GM18507 (cell line): ENCODE data around the gene PAQR7.
"Not testable (repeated sequence)": the region's sequence is repeated elsewhere in the genome, so short reads cannot be mapped to it uniquely, and the experiment has no call there.

Experiments
- DNase-seq: peaks from one replicate; pipeline ENCODE4 v3.0.0; 2011; ENCODE audit warnings: low read depth; ENCODE audit not compliant: insufficient read length; ENCODE audit errors: extremely low spot score
- FAIRE-seq: peaks from 2 replicates; lab custom pipeline; 2011; peaks lifted over from hg19 to GRCh38; lab: Jason Lieb, UNC

PAQR7 gene

DNA sequence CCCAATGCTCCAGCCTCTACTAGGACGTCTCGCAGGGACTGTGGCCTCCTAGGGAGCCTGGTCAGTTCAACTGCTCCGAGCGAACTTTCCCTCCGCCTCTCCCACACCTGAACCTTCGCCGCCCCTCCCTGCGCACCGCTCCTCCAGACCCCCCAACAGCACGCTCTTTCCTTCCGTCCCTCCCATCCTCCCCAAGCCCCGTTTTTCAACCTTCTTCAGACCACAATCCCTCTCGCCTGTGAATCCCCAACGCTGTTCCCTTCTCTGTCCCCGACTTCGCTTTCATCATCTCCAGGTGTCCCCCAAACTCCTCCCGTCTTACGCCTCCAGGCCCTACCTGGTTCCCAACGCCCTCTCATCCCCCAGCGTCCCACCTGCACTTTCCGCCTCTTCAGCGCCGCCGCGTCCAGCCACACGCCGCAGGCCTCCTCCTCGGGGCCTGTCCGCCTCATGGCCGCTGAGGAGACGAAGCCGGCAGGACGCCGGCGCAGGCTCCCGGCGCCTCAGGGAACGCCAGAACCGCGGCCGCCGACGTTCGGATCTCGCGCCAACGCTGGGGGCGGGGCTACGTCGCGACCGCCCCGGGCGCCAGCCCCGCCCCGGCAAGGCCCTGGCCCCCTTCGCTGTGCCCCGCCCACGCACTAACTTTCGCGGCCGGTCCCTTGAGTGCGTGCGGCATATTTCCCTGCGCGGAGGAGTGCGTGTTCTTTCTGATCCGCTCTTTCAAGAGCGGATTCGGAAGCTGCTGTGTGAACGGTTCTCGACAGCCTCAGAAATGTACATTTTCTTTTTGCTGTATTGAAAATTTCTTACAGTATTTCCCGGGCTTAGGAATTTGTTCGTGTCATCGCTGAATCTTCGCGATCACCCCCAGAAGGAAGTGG is 16.4 kb downstream of the PAQR7 start, which contains the start of gene AUNIP:
Gene AUNIP, minus strand, starts transcription at position 552 of the 884 bp plus-strand sequence. Its CDS starts 100 bp downstream, at position 452.
- peak; percentile 96 for DNase-seq
- peak; percentile 93 for FAIRE-seq

DNA sequence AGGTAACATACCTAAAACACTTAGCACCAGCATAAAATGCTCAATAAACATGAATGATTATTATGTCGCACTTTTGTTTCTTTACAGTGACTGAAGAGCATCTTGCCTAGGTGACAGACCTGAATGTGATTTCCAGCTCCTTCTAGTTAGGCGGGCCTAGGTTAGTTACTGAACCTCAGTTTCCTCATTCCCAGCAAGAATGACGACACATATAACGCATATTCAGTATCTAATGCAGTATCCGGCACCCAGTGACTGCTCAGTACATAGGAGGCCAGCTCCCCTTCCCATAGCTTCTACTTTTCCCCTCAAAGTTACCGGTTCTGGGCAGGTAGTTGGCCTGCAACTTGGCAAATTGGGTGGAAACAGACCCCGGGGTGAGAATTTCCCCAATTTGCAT is 17.0 kb downstream of the PAQR7 start:
- no peak for DNase-seq
- no peak for FAIRE-seq

DNA sequence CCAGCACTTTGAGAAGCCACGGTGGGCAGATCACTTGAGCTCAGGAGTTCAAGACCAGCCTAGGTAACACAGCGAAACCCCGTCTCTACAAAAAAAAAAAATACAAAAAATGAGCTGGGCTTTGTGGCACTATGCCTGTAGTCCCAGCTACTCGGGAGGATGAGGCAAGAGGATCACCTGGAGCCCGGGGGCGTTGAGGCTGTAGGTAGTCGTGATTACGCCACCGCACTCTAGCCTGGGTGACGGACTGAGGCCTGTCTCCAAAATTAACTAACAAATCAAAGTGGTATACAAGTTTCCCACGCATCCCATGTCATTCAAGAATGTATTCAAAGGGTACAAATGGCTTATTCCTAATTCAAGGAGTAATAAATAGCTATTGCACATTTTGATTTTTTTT is 18.7 kb downstream of the PAQR7 start:
- FAIRE-seq (no peak), DNase-seq (no peak)

DNA sequence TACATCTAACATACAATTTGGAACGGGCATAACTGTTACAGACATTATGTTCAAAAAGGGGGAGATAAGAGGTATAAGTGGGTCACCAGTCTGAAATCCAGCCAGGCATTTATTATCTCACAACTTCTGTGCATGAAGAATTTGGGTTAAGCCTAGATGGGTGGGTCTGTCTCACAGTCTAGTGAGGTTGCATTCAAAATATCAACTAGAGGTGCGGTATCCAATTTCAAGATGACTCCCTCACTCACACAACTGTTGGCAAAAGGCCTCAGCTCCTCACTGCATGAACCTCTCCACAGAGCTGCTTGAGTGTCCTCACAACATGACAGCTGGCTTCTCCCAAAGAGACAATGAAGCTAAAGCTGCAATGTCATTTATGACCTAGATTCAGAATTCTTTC is 21.0 kb downstream of the PAQR7 start:
- no peak for DNase-seq
- no peak for FAIRE-seq

DNA sequence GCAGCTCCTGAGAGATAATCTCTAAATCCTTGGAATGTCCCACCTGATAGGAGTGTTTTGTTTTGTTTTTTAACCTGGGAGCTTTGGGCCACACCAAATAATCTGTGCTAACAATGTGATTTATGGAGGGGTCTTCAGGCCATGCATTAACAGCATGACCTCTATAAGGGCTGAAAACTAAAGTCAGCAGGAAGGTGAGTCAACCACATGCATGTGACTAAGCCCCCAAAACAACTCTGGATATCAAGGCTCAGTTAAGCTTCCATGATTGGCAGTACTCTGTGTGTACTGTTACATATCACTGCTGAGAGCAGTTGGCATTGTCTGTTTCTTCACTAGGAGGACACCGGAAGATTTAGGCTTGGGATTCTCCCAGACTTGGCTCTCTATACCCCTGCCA is 27.0 kb downstream of the PAQR7 start:
- FAIRE-seq = no peak
- no peak for DNase-seq

DNA sequence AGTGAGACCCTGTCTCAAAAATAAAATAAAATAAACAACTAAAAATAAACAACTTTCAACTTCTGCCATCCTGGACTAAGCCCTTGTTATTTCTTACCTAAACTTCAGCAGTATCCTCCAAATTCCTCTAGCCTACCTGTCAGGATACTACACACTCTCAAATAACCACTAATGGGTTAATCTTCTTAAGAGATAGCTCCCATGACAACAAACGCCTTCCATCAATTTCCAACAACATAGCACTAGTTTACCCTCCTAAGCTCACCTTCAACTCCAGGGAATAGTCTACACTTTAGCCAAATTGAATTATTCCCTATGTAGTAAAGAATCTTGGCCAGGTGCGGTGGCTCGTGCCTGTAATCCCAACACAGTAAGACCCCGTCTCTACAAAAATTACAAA is 27.6 kb downstream of the PAQR7 start:
- no peak for DNase-seq
- no peak for FAIRE-seq

DNA sequence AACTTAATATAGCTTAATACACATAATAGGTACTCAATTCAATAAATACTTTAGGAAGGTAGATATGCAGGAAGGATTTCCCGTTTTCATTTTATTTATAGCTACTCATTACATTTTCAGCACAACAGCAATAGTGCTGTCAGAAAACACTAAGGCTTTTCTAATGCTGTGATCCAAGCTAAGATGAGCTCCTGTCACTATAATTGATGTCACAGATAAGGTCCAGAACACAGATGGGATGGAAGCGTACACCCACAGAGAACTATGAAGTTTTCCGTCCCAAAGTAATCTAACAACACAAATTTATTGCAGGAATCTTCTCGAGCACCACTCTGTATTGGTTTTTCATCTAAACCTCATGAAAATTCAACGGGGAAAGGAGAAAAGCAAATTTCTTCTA is 29.8 kb downstream of the PAQR7 start:
- no peak for DNase-seq
- FAIRE-seq = no peak

DNA sequence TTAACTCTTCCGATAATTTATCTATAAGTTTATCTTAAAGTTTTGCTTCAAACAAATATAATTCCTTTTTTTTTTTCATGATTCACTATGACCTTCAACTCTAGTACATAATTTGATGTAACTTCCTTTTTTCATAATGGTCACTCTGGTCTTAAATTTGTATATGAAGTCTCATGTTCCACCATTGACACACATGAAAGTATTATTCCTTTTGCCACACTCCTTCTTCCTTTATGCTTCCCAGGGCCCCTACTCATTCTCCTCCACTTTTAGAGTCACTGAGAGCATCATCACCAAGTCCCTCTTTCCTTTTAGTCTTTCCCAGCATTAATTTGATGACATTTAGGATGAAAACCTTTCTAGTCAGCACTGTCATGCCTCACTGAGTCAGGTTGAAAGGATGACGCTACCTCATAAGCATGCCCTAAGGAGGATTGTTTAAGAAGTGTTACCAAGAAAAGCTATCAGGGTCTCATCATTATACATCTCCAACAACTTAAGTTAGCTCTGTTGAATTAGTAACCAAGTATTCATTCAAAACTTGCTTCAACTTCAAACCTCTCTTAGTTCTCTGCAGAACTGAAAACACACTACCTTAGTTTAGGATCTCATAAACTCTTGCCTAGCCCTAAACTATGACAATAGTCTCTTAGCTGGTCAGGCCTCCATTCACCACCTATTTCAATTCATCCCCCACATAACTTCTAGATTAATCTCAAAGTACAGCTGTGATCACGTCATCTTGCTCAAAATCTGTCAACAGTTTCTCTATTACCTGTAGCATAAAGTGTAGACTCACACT is 30.8 kb downstream of the PAQR7 start:
- DNase-seq = no peak
- no peak for FAIRE-seq

DNA sequence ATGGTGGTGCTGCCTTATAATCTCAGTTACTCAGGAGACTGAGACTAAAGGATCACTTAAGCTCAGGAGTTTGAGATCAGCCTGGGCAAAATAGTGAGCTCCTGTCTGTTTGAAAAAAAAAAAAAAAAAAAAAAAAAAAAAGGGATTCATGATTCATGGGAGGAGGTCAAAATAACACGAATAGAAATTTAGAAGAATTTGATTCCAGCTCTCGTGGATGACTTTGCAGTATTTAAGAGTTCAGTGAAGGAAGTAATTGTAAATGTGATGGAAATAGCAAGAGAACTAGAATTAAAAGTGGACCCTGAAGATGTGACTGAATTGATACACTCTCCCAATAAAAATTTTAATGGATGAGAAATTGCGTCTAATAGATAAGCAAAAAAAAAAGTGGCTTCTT is 32.0 kb downstream of the PAQR7 start:
- FAIRE-seq (no peak), DNase-seq (no peak)

DNA sequence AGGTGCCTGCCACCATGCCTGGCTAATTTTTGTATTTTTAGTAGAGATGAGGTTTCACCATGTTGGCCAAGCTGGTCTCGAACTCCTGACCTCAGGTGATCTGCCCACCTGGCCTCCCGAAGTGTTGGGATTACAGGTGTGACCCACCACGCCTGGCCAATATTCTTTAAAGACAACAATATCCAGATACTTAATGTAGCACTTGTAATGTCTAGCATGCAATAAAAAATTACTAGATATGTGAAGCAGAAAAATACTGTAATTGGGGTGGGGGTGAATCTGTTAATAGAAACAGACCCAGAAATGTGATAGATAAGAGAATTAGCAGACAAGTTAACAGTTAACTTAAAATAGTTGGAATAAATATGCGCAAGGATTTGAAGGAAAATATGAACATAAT is 35.7 kb downstream of the PAQR7 start:
- FAIRE-seq, DNase-seq: not testable (repeated sequence)

DNA sequence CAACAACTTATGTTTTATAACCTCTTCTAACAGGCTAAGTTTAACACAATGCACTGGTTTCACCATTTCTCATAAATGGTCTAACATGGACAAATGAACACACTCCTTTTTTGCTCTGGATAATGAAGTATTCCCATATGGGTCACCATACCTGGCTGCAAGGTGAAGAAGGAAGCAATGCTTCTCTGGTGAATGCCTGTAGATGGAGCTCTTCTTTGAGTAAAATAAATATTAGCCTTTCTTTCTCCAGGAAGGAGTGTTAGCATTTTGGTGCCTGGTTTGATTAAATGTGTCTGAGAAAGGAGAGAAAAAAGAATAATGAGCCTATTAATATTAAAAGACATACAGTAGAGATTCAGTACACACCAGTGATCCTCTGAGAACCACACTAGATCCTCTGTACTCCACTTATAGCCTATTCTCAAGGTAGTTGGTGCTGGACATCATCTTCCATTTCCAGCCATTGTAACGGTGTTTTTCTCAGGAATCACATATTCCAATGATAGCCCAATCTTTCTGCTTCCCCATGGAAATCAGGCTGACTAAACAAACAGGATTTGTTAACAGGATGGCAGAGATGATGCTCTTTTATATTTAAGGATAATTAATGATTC is 38.1 kb downstream of the PAQR7 start:
- DNase-seq (no peak), FAIRE-seq (peak; percentile 50)

DNA sequence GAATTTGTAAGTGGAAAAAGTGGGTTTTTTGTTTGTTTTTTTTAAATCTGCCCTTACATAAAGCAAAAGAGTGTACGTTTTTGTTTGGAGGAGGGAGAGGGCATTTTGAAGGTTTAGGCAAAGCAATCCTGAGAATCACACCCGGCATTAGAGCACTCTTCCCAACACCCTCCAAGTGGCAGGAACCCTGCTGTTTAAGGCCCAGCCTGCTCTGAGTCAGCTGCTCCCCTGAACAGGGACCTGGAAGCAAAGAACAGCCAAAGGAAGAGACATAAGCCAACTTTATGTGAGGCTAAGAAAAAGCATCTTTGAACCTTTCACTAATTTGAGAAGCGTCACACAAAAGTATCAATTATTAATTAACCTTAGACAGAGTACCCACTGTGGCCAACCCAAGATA is 38.8 kb downstream of the PAQR7 start:
- FAIRE-seq = no peak

DNA sequence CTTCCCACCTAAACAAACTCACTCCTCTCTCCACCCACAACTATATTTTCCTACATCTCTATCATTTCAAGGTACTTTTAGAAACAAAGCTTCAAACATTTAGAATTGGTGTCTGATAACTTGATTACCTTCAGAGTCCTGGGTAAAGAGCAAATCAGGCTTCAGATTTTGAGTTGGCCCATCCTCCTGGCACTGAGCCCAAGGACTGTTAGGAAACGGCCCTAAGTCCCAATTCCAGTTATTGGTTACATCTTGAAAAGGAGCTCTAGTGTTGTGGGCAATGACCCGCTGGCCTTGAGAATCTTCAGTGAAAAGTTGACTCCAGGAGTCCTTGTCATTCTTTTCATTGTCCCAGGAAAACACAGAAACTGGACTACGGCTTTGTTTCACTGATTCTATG is 40.6 kb downstream of the PAQR7 start:
- FAIRE-seq = no peak
- DNase-seq = no peak

More for the DNA sequence above, 38.8 kb downstream of the PAQR7 start:
- no peak for DNase-seq

DNA sequence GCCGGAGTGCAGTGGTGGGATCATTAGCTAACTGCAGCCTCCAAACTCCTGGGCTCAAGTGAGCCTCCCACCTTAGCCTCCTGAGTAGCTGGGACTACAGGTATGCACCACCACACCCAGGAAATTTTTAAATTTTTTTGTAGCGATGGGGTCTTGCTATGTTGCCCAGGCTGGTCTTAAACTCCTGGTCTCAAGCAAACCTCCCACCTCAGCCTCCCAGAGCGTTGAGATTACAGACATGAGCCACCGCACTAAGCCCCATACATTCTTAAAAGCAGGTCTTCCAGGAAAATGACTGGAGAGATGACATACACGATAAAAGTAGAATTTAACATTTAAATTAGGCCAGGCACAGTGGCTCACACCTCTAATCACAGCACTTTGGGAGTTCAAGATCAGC is 42.4 kb downstream of the PAQR7 start:
- no peak for DNase-seq
- FAIRE-seq = no peak

DNA sequence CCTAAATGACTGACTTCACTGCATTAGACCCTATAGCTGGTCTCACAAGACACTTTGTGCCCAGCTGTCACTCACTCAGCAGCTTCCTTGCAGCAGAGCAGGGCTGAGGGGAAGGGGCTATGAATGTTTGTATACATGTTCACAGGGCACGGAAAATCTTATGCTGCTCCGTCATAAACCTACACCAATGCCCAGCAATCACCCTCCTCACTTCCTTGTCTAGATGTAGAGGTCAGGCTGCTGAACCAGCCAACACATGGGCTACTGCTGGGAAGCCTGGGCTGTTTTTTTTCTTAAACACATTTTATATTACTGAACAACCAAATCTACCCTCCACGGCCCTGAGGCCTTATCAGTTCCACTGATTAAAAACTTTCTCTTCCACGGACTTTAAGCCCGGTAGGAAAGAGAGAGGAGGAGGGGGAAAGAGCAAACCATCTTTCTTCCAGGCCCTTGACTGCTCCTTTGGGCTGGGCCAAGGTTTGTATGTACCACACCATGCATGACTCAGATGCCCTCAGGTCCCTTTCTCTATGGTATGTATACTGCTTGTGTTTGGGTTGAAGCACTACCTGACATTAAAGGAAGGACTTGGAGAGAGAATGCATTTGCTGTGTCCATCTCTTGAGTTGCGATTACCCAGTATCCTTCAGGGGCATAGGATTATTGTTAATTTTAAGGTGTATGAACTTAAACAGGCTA is 43.0 kb downstream of the PAQR7 start:
- DNase-seq (no peak), FAIRE-seq (no peak)

DNA sequence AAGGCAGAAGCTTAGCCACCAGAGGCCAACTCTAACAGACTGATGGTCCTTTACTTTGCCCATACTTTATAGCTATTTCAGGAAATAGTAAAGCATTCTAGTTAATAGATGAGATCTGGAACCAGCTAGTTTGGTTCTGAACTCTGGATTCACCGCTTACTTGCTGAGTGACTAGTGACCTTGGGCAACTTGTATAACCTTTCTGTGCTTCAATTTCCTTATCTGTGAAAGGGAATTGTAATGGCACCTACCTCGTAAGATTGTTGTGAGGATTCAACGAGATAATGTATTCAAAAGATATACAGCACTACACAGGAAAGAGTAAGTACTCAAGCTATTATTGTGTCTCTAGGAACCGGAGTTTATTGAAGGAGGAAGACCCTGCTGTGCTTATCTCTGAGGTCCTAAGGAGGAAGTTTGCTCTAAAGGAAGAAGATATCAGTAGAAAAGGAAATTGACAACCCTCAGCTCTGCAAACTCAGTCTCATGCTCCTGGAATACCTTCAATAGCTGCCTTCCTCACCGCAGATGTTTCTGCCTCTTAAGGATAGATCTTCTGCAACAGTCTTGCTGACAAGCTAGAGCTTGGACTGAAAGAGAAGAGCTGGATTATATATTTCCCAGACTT is 43.8 kb downstream of the PAQR7 start:
- no peak for FAIRE-seq
- no peak for DNase-seq

DNA sequence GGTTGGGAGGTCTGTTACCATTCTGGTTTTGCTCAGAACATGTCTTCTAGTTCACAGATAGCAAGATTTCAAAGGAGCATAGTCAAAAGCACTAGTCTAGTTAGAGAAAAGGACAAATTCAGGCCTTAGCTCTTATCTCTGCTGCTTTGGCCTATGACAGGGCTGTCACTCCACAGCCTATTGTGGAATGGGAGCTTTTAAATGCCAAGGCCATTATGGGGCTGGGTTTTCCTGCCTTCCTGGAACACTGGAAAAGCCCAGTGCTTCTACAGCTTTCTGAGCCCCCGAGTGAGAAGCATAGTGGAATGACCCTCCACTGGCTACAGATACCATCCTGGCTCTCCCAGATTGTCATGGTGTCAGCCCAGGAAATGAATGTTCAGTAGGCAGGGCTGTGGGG is 46.5 kb downstream of the PAQR7 start:
- no peak for FAIRE-seq

DNA sequence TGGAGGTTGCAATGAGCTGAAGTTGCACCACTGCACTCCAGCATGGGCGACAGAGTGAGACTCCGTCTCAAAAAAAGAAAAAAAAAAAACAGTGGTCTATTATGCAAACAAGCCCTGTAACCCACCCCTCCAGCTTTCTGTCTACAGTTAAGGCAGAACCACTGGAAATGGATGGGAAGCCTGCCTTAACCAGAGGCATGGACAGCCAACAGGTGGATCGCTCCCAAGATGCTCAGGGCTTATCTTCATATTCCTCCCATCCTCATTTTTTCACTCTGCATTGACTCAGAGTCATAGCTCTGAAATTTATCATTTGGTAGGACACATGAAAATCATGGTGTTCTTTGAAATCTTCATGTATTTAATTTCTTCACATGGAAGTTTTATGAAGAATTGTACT is 47.0 kb downstream of the PAQR7 start:
- DNase-seq (no peak), FAIRE-seq (no peak)

More for the DNA sequence above, 46.5 kb downstream of the PAQR7 start:
- no peak for DNase-seq

DNA sequence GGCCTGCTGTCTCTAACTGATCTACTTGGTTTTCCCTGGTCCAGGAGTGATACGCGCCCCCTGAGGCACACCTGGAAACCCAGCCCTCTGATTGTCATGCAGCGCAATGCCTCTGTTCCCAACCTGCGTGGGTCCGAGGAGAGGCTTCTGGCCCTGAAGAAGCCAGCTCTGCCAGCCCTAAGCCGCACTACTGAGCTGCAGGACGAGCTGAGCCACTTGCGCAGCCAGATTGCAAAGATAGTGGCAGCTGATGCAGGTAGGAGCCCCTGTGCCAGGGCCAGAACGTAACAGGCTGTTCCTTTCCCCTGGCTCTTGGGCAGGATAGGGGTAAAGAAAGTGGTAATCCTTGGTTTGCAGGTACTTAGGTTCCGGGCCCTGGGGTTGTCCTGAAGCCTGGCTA is 48.9 kb downstream of the PAQR7 start:
- DNase-seq (no peak), FAIRE-seq (no peak)
